OCI-LY1 (cell line): ENCODE results near the gene SPECC1L.

Experiments
- EZH2 ChIP-seq: fragments of 200-600 bp; sonication (generic), shearing (Covaris generic); IDR thresholded peaks from 2 replicates; pipeline ENCODE4 v1.8.0; 2017; ENCODE audit warnings: borderline replicate concordance, mixed run types, mild to moderate bottlenecking, antibody characterized with exemption, low read length, moderate library complexity, mixed read lengths
- TF ChIP-seq, protein P1 (sequence below): fragments of 200-600 bp; sonication (generic), shearing (Covaris generic); IDR thresholded peaks from 2 replicates; pipeline ENCODE4 v1.5.1; 2017; ENCODE audit warnings: mild to moderate bottlenecking, antibody characterized with exemption, low read length, moderate library complexity, mixed read lengths

- TF ChIP-seq, protein P1, sequence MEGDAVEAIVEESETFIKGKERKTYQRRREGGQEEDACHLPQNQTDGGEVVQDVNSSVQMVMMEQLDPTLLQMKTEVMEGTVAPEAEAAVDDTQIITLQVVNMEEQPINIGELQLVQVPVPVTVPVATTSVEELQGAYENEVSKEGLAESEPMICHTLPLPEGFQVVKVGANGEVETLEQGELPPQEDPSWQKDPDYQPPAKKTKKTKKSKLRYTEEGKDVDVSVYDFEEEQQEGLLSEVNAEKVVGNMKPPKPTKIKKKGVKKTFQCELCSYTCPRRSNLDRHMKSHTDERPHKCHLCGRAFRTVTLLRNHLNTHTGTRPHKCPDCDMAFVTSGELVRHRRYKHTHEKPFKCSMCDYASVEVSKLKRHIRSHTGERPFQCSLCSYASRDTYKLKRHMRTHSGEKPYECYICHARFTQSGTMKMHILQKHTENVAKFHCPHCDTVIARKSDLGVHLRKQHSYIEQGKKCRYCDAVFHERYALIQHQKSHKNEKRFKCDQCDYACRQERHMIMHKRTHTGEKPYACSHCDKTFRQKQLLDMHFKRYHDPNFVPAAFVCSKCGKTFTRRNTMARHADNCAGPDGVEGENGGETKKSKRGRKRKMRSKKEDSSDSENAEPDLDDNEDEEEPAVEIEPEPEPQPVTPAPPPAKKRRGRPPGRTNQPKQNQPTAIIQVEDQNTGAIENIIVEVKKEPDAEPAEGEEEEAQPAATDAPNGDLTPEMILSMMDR: no peak
- no peak for TF ChIP-seq EZH2
These were observed 113.5 kb downstream of the SPECC1L start for GRCh38 chr22:24384131-24384530.
